ENCODE data around the gene MSH2. TPM values are rescaled to one million over a fixed set of nuclear protein-coding genes. Genes with fewer than 3 reads are reported as not detected.

MSH2 gene
- total RNA-seq, 1 experiment from 2014 or later: 139 TPM

GRCh38 chr2:47381408-47381807, 21.5 kb upstream of the MSH2 start:
- Histone ChIP-seq H3K4me1 (ENCODE audit: insufficient read depth, low read length) (no peaks in the 10 kb centered on the region), H3K14ac (ENCODE audit: insufficient read depth, low read length) (no peak overlapping the region), H3K56ac (ENCODE audit: insufficient read length, low read depth, low read length) (no peak overlapping the region), H3K79me2 (ENCODE audit: insufficient read depth, low read length) (no peaks in the 10 kb centered on the region), H4K8ac (replicated peaks; ENCODE audit: insufficient read length, low read depth, low read length) (no peak overlapping the region), H2AFZ (ENCODE audit: low read length) (no peak overlapping the region), H3K23ac (ENCODE audit: insufficient read length, low read depth, low read length) (no peak overlapping the region), H4K5ac (ENCODE audit: insufficient read length, low read depth, low read length) (no peak overlapping the region), H3K27ac (ENCODE audit: insufficient read length, low read depth, low read length) (no peak overlapping the region), H3K23me2 (ENCODE audit: insufficient read length, low read depth, low read length, poor library complexity, severe bottlenecking) (no peaks in the 10 kb centered on the region), H4K20me1 (ENCODE audit: control insufficient read depth, insufficient read depth, insufficient read length) (no peaks in the 10 kb centered on the region), H3T11ph (ENCODE audit: low read length) (no peak overlapping the region), H3K9ac (ENCODE audit: extremely low read depth, insufficient read length, low read length) (no peak overlapping the region), H2BK120ac (ENCODE audit: low read depth, low read length, poor library complexity, severe bottlenecking) (no peak overlapping the region), H3K4me2 (ENCODE audit: insufficient read depth, insufficient read length, low read length) (no peak overlapping the region), H3K4ac (ENCODE audit: low read depth, low read length) (no peak overlapping the region), H2BK12ac (ENCODE audit: insufficient read length, low read depth, low read length) (no peak overlapping the region), H2BK20ac (ENCODE audit: low read depth, low read length, poor library complexity, severe bottlenecking) (no peak overlapping the region), H3K79me1 (ENCODE audit: insufficient read depth, low read depth, low read length, poor library complexity, severe bottlenecking) (no peaks in the 10 kb centered on the region), H2BK15ac (ENCODE audit: low read depth, low read length) (no peak overlapping the region), H2BK5ac (ENCODE audit: insufficient read length, low read length) (no peak overlapping the region), H4K91ac (ENCODE audit: insufficient read length, low read depth, low read length) (no peak overlapping the region), H3K18ac (ENCODE audit: insufficient read length, low read depth, low read length) (no peak overlapping the region), H3K9me3 (ENCODE audit: control insufficient read depth, low read depth, low read length) (no peaks in the 10 kb centered on the region), H2AK5ac (ENCODE audit: insufficient read length, low read length) (no peak overlapping the region), H3K27me3 (ENCODE audit: insufficient read depth, low read length) (no peaks in the 10 kb centered on the region)
- peak overlapping the region in 1 of 3 experiments; percentile 65; a peak in 1 of 7 replicates for H3K27ac Mint-ChIP-seq
- no peak overlapping the region for H3K4me3 Mint-ChIP-seq
- no peak for DNase-seq
- no peaks in the 10 kb centered on the region for H3K4me1 Mint-ChIP-seq
- H3K9me3 Mint-ChIP-seq: peaks cover 0 to 3% of the 10 kb centered on the region in 2 experiments; a peak in 2 of 5 replicates
- H3K27me3 Mint-ChIP-seq (ENCODE audit: low read depth): no peaks in the 10 kb centered on the region
- H3K36me3 Mint-ChIP-seq (ENCODE audit: insufficient read depth in 1 of 3, low read depth in 3 of 3): peaks cover 57 to 79% (median 77%) of the 10 kb centered on the region in 3 experiments
- no CpG with 5 or more reads among the region's 1 CpG for WGBS (ENCODE audit: extremely low coverage, insufficient read length, low lambda C conversion rate)
- TF ChIP-seq CTCF (conservative IDR thresholded peaks at IDR 0.05): no peak
